Activated CD8-positive, alpha-beta T cell treated with anti-CD3 and anti-CD28 coated beads for 36 hours (primary cell): ENCODE measurements around the gene FANCE. TPM values are rescaled to one million over a fixed set of nuclear protein-coding genes. Genes with fewer than 3 reads are reported as not detected.
"Not testable (repeated sequence)": the region's sequence is repeated elsewhere in the genome, so short reads cannot be mapped to it uniquely, and the experiment has no call there.

Source experiments
- ATAC-seq: fragments of 200-7000 bp; cut with Tn5 transposase; one replicate; pipeline ENCODE4 v1.10.0; 2021; ENCODE audit warnings: mild to moderate bottlenecking, moderate library complexity
- CTCF ChIA-PET: fragments of 350-600 bp; sonication (Branson Sonifier 250); formaldehyde crosslinking; loops from one replicate; lab custom pipeline; 2021; ENCODE audit warnings: antibody characterized with exemption; lab: Charles Lee
- POLR2A ChIA-PET: fragments of 350-600 bp; sonication (Branson Sonifier 250); formaldehyde crosslinking; loops from one replicate; lab custom pipeline; 2021; ENCODE audit warnings: antibody characterized with exemption; lab: Charles Lee
- DNase-seq: peaks from one replicate; pipeline ENCODE4 v3.0.0-alpha.2; 2020
- H3K27ac Mint-ChIP-seq: one replicate; pipeline ENCODE4 v1.8.0; 2021; ENCODE audit warnings: mild to moderate bottlenecking, mixed read lengths
- H3K27me3 Mint-ChIP-seq: one replicate; pipeline ENCODE4 v1.8.0; 2021; ENCODE audit warnings: mixed read lengths
- H3K36me3 Mint-ChIP-seq: one replicate; pipeline ENCODE4 v1.8.0; 2021; ENCODE audit warnings: low read depth, mixed read lengths
- H3K4me1 Mint-ChIP-seq: one replicate; pipeline ENCODE4 v1.8.0; 2021; ENCODE audit warnings: low read depth, mixed read lengths
- H3K4me3 Mint-ChIP-seq: one replicate; pipeline ENCODE4 v1.8.0; 2021; ENCODE audit warnings: mild to moderate bottlenecking, moderate library complexity, mixed read lengths
- H3K9me3 Mint-ChIP-seq: one replicate; pipeline ENCODE4 v1.8.0; 2021; ENCODE audit warnings: mixed read lengths
- CTCF ChIP-seq: fragments of 200-600 bp; IDR thresholded peaks from one replicate; pipeline ENCODE4 v1.8.0; 2022; ENCODE audit warnings: antibody characterized with exemption, mild to moderate bottlenecking
- intact Hi-C: fragments of 100-400 bp; cut with micrococcal nuclease; formaldehyde crosslinking; loops from one replicate; pipeline ENCODE4 v1.10.0; 2022
- microRNA-seq: library from miRNA; unstranded; fragments of <30 nt; microRNA quantifications from one replicate; pipeline ENCODE4 v1.2.0, GENCODE V29; 2022; ENCODE audit warnings: borderline microRNAs expressed, borderline replicate concordance
- total RNA-seq, 2 experiments: library from RNA; stranded (reverse); gene quantifications; one replicate each; pipeline ENCODE4 v1.2.3, GENCODE V29; 2021

Gene FANCE
- total RNA-seq, 2 experiments from 2014 or later: 18.8 to 19.4 TPM

- TF ChIP-seq CTCF: no peak
- no peaks in the 10 kb centered on the region for H3K36me3 Mint-ChIP-seq
- DNase-seq (no peak), ATAC-seq (no peak)
- intact Hi-C loops: no loop called here
- H3K4me3 Mint-ChIP-seq: no peak overlapping the region
- H3K9me3 Mint-ChIP-seq: no peaks in the 10 kb centered on the region
- ChIA-PET POLR2A (no interaction called here), CTCF (interaction anchor here (0.7 kb wide), 1 partner anchor 11 kb away, joined by 3 read pairs; no protein-coding TSS in a partner anchor)
- H3K27ac Mint-ChIP-seq: no peak overlapping the region
- H3K4me1 Mint-ChIP-seq: peaks cover 3% of the 10 kb centered on the region
- peaks cover 3% of the 10 kb centered on the region for H3K27me3 Mint-ChIP-seq
These were observed 59.4 kb downstream of the FANCE start for GRCh38 chr6:35511562-35511941.

- no peak for TF ChIP-seq CTCF
- no peak for DNase-seq
- CTCF ChIA-PET: interaction anchor here (0.7 kb wide), 1 partner anchor 10 kb away, joined by 3 read pairs; no protein-coding TSS in a partner anchor
- peaks cover 3% of the 10 kb centered on the region for H3K4me1 Mint-ChIP-seq
- H3K27ac Mint-ChIP-seq: no peak overlapping the region
- no peaks in the 10 kb centered on the region for H3K9me3 Mint-ChIP-seq
- peaks cover 3% of the 10 kb centered on the region for H3K27me3 Mint-ChIP-seq
- POLR2A ChIA-PET: no interaction called here
- H3K36me3 Mint-ChIP-seq: no peaks in the 10 kb centered on the region
- intact Hi-C loops: no loop called here
- no peak for ATAC-seq
- no peak overlapping the region for H3K4me3 Mint-ChIP-seq
These were observed 59.9 kb downstream of the FANCE start for GRCh38 chr6:35512006-35512405.

- ATAC-seq (no peak), DNase-seq (no peak)
- H3K4me3 Mint-ChIP-seq: no peak within 1 kb of the TSS
- TF ChIP-seq CTCF: no peak
- intact Hi-C loops: no loop called here
- no peaks in the 10 kb centered on the region for H3K36me3 Mint-ChIP-seq
- peaks cover 3% of the 10 kb centered on the region for H3K27me3 Mint-ChIP-seq
- H3K9me3 Mint-ChIP-seq: no peaks in the 10 kb centered on the region
- POLR2A ChIA-PET: no interaction called here
- H3K27ac Mint-ChIP-seq: no peak within 1 kb of the TSS
- peaks cover 3% of the 10 kb centered on the region for H3K4me1 Mint-ChIP-seq
- CTCF ChIA-PET: no interaction called here
These were observed 60.6 kb downstream of the FANCE start, which contains the start of gene TULP1 for GRCh38 chr6:35512740-35513139. Gene TULP1, minus strand, starts transcription at chr6:35512896. Its CDS starts 38 bp downstream, at chr6:35512858.

GRCh38 chr6:35514587-35514986 lies 62.4 kb downstream of the FANCE start:
- H3K27ac Mint-ChIP-seq: no peak overlapping the region
- no peak for DNase-seq
- no peak for TF ChIP-seq CTCF
- H3K9me3 Mint-ChIP-seq: no peaks in the 10 kb centered on the region
- ChIA-PET CTCF (interaction anchor here (1.3 kb wide), 1 partner anchor 8 kb away, joined by 9 read pairs; no protein-coding TSS in a partner anchor), POLR2A (interaction anchor here (0.6 kb wide), 1 partner anchor 474 kb away, joined by 3 read pairs; no protein-coding TSS in a partner anchor)
- peaks cover 3% of the 10 kb centered on the region for H3K27me3 Mint-ChIP-seq
- ATAC-seq: no peak
- H3K4me1 Mint-ChIP-seq: peaks cover 3% of the 10 kb centered on the region
- H3K4me3 Mint-ChIP-seq: no peak overlapping the region
- intact Hi-C loops: no loop called here
- no peaks in the 10 kb centered on the region for H3K36me3 Mint-ChIP-seq

GRCh38 chr6:35515939-35516338 lies 63.8 kb downstream of the FANCE start:
- CTCF ChIA-PET: interaction anchor here (2.4 kb wide), 1 partner anchor 221 kb away, joined by 8 read pairs; the partner anchor contains the start of gene ARMC12
- H3K4me1 Mint-ChIP-seq, H3K27ac Mint-ChIP-seq, H3K36me3 Mint-ChIP-seq, H3K27me3 Mint-ChIP-seq, H3K9me3 Mint-ChIP-seq, DNase-seq, H3K4me3 Mint-ChIP-seq, ATAC-seq, intact Hi-C loops: not testable (repeated sequence)
- POLR2A ChIA-PET: interaction anchor here (0.8 kb wide), 1 partner anchor 211 kb away, joined by 3 read pairs; no protein-coding TSS in a partner anchor

Small RNA genes lying within 50 kb of the gene (microRNA-seq; reads per million reads assigned to microRNA genes)
- 4.2 reads per million, percentile 16 among the genes with 10 or more reads in this experiment for gene MIR7111

Other genes starting within 250 kb of the FANCE start
- not detected for gene SCUBE3, start 238.4 kb upstream of the FANCE start, total RNA-seq
- gene ZNF76, start 192.6 kb upstream of the FANCE start, total RNA-seq: 10 to 100 TPM; 34.4 to 35.2 TPM
- gene DEF6, start 154.5 kb upstream of the FANCE start, total RNA-seq: 10 to 100 TPM; 97.1 to 99.1 TPM
- 10 to 100 TPM; 26.6 to 26.7 TPM for gene PPARD, start 109.8 kb upstream of the FANCE start, total RNA-seq
- gene RPL10A, start 16.1 kb downstream of the FANCE start, total RNA-seq: 1,000 to 10,000 TPM; 2,322 to 2,393 TPM
- under 1 TPM; 0.68 to 0.81 TPM for gene TEAD3, start 44.7 kb downstream of the FANCE start, total RNA-seq
- not detected for gene TULP1, start 60.6 kb downstream of the FANCE start, total RNA-seq
- gene FKBP5, start 236.6 kb downstream of the FANCE start, total RNA-seq: 10 to 100 TPM; 90.6 to 93.4 TPM